BLaER1 (cell line): ENCODE results near the gene FASTKD1.

Experiments used
- H3K27ac ChIP-seq: shearing (Covaris generic); formaldehyde crosslinking; 2 replicates; pipeline ENCODE4 v1.8.1; 2022
- H3K27me3 ChIP-seq: shearing (Covaris generic); formaldehyde crosslinking; 2 replicates; pipeline ENCODE4 v1.8.1; 2022
- H3K36me3 ChIP-seq: shearing (Covaris generic); formaldehyde crosslinking; 2 replicates; pipeline ENCODE4 v1.8.1; 2022
- H3K4me1 ChIP-seq: shearing (Covaris generic); formaldehyde crosslinking; 2 replicates; pipeline ENCODE4 v1.8.1; 2022
- H3K4me2 ChIP-seq: shearing (Covaris generic); formaldehyde crosslinking; 2 replicates; pipeline ENCODE4 v1.8.1; 2022
- H3K4me3 ChIP-seq: shearing (Covaris generic); formaldehyde crosslinking; 2 replicates; pipeline ENCODE4 v1.8.1; 2022
- H3K9ac ChIP-seq: shearing (Covaris generic); formaldehyde crosslinking; 2 replicates; pipeline ENCODE4 v1.8.1; 2022
- H3K9me3 ChIP-seq: shearing (Covaris generic); formaldehyde crosslinking; 2 replicates; pipeline ENCODE4 v1.8.1; 2022
- H4K20me1 ChIP-seq: shearing (Covaris generic); formaldehyde crosslinking; 2 replicates; pipeline ENCODE4 v1.8.1; 2022
- Cebpa-rat ChIP-seq: shearing (Covaris generic); IDR thresholded peaks from 2 replicates; pipeline ENCODE4 v1.8.1; 2022

FASTKD1 gene

GRCh38 chr2:169510496-169510895, 63.2 kb downstream of the FASTKD1 start:
- no peaks in the 10 kb centered on the region for H3K4me1 ChIP-seq
- H3K36me3 ChIP-seq = no peaks in the 10 kb centered on the region
- H3K27ac ChIP-seq = no peak overlapping the region
- H3K9me3 ChIP-seq = peaks cover 4% of the 10 kb centered on the region; the same call in 1 of the 2 replicates
- H3K4me3 ChIP-seq = no peak overlapping the region
- H3K4me2 ChIP-seq = no peak overlapping the region
- no peaks in the 10 kb centered on the region for H3K27me3 ChIP-seq
- H3K9ac ChIP-seq = no peak overlapping the region
- no peak for TF ChIP-seq Cebpa-rat
- H4K20me1 ChIP-seq = no peaks in the 10 kb centered on the region

- no peaks in the 10 kb centered on the region for H4K20me1 ChIP-seq
- no peak overlapping the region for H3K4me3 ChIP-seq
- H3K9ac ChIP-seq = no peak overlapping the region
- peaks cover 9% of the 10 kb centered on the region for H3K9me3 ChIP-seq
- H3K4me1 ChIP-seq = no peaks in the 10 kb centered on the region
- H3K27ac ChIP-seq = no peak overlapping the region
- no peaks in the 10 kb centered on the region for H3K36me3 ChIP-seq
- no peak overlapping the region for H3K4me2 ChIP-seq
- TF ChIP-seq Cebpa-rat = no peak
- no peaks in the 10 kb centered on the region for H3K27me3 ChIP-seq
Observed at GRCh38 chr2:169509955-169510354, 63.7 kb downstream of the FASTKD1 start.

GRCh38 chr2:169509298-169509885, 64.3 kb downstream of the FASTKD1 start, which contains the start of gene KLHL41:
Gene KLHL41 (plus strand): TSS chr2:169509702. CDS start chr2:169509779, 77 bp downstream.
- no peak within 1 kb of the TSS for H3K4me3 ChIP-seq
- no peaks in the 10 kb centered on the region for H3K36me3 ChIP-seq
- no peak within 1 kb of the TSS for H3K9ac ChIP-seq
- H3K27ac ChIP-seq = no peak within 1 kb of the TSS
- H4K20me1 ChIP-seq = no peaks in the 10 kb centered on the region
- no peak within 1 kb of the TSS for H3K4me2 ChIP-seq
- no peaks in the 10 kb centered on the region for H3K4me1 ChIP-seq
- TF ChIP-seq Cebpa-rat = no peak
- H3K27me3 ChIP-seq = no peaks in the 10 kb centered on the region
- peaks cover 15% of the 10 kb centered on the region for H3K9me3 ChIP-seq

- Histone ChIP-seq H3K4me1 (no peaks in the 10 kb centered on the region), H3K27me3 (no peaks in the 10 kb centered on the region), H3K4me2 (no peak overlapping the region), H3K4me3 (no peak overlapping the region), H3K9ac (no peak overlapping the region), H3K9me3 (peaks cover 15% of the 10 kb centered on the region), H4K20me1 (no peaks in the 10 kb centered on the region), H3K36me3 (no peaks in the 10 kb centered on the region), H3K27ac (no peak overlapping the region)
- no peak for TF ChIP-seq Cebpa-rat
Observed at GRCh38 chr2:169507698-169508097, 66.0 kb downstream of the FASTKD1 start.

- no peaks in the 10 kb centered on the region for H3K4me1 ChIP-seq
- peaks cover 15% of the 10 kb centered on the region for H3K9me3 ChIP-seq
- H3K9ac ChIP-seq = no peak overlapping the region
- H3K27ac ChIP-seq = no peak overlapping the region
- H3K27me3 ChIP-seq = no peaks in the 10 kb centered on the region
- H3K4me2 ChIP-seq = no peak overlapping the region
- H3K36me3 ChIP-seq = no peaks in the 10 kb centered on the region
- no peak overlapping the region for H3K4me3 ChIP-seq
- H4K20me1 ChIP-seq = no peaks in the 10 kb centered on the region
- no peak for TF ChIP-seq Cebpa-rat
Observed at GRCh38 chr2:169504651-169505050, 69.0 kb downstream of the FASTKD1 start.

- no peak overlapping the region for H3K27ac ChIP-seq
- H3K27me3 ChIP-seq = no peaks in the 10 kb centered on the region
- H3K9me3 ChIP-seq = no peaks in the 10 kb centered on the region
- no peaks in the 10 kb centered on the region for H3K4me1 ChIP-seq
- H3K4me2 ChIP-seq = no peak overlapping the region
- no peaks in the 10 kb centered on the region for H4K20me1 ChIP-seq
- H3K36me3 ChIP-seq = no peaks in the 10 kb centered on the region
- no peak for TF ChIP-seq Cebpa-rat
- H3K9ac ChIP-seq = no peak overlapping the region
- no peak overlapping the region for H3K4me3 ChIP-seq
Observed at GRCh38 chr2:169495310-169495928, 78.2 kb downstream of the FASTKD1 start.

- H3K4me3 ChIP-seq = no peak overlapping the region
- H3K9ac ChIP-seq = no peak overlapping the region
- H4K20me1 ChIP-seq = no peaks in the 10 kb centered on the region
- H3K4me2 ChIP-seq = no peak overlapping the region
- no peaks in the 10 kb centered on the region for H3K36me3 ChIP-seq
- H3K9me3 ChIP-seq = no peaks in the 10 kb centered on the region
- H3K4me1 ChIP-seq = no peaks in the 10 kb centered on the region
- TF ChIP-seq Cebpa-rat = no peak
- no peak overlapping the region for H3K27ac ChIP-seq
- H3K27me3 ChIP-seq = no peaks in the 10 kb centered on the region
Observed at GRCh38 chr2:169493360-169493759, 80.3 kb downstream of the FASTKD1 start.

- Histone ChIP-seq H3K27ac (no peak overlapping the region), H3K4me3 (no peak overlapping the region), H3K4me1 (no peaks in the 10 kb centered on the region), H3K36me3 (no peaks in the 10 kb centered on the region), H3K9me3 (no peaks in the 10 kb centered on the region), H3K4me2 (no peak overlapping the region), H4K20me1 (no peaks in the 10 kb centered on the region), H3K27me3 (no peaks in the 10 kb centered on the region), H3K9ac (no peak overlapping the region)
- TF ChIP-seq Cebpa-rat = no peak
Observed at GRCh38 chr2:169491378-169491777, 82.3 kb downstream of the FASTKD1 start.

GRCh38 chr2:169490834-169491233, 82.8 kb downstream of the FASTKD1 start:
- H3K4me1 ChIP-seq = no peaks in the 10 kb centered on the region
- no peaks in the 10 kb centered on the region for H3K27me3 ChIP-seq
- no peak for TF ChIP-seq Cebpa-rat
- no peak overlapping the region for H3K4me3 ChIP-seq
- H3K9me3 ChIP-seq = no peaks in the 10 kb centered on the region
- H3K9ac ChIP-seq = no peak overlapping the region
- no peaks in the 10 kb centered on the region for H3K36me3 ChIP-seq
- H3K27ac ChIP-seq = no peak overlapping the region
- no peak overlapping the region for H3K4me2 ChIP-seq
- no peaks in the 10 kb centered on the region for H4K20me1 ChIP-seq

- Histone ChIP-seq H3K4me1 (no peaks in the 10 kb centered on the region), H3K9ac (no peak overlapping the region), H3K27me3 (no peaks in the 10 kb centered on the region), H3K4me3 (no peak overlapping the region), H3K4me2 (no peak overlapping the region), H3K27ac (no peak overlapping the region), H4K20me1 (no peaks in the 10 kb centered on the region), H3K36me3 (no peaks in the 10 kb centered on the region), H3K9me3 (no peaks in the 10 kb centered on the region)
- TF ChIP-seq Cebpa-rat = no peak
Observed at GRCh38 chr2:169486487-169486886, 87.2 kb downstream of the FASTKD1 start.
